Activated naive CD4-positive, alpha-beta T cell treated with anti-CD3 and anti-CD28 coated beads for 36 hours (primary cell): Measurements from ENCODE around the gene LRRC72. TPM values are rescaled to one million over a fixed set of nuclear protein-coding genes. Genes with fewer than 3 reads are reported as not detected.

ENCODE experiments used
- CTCF ChIA-PET: fragments of 350-600 bp; sonication (Branson Sonifier 250); formaldehyde crosslinking; loops from one replicate; lab custom pipeline; 2021; ENCODE audit warnings: antibody characterized with exemption; lab: Charles Lee
- DNase-seq: peaks from one replicate; pipeline ENCODE4 v3.0.0-alpha.2; 2020
- H3K27ac Mint-ChIP-seq: one replicate; pipeline ENCODE4 v1.8.0; 2021; ENCODE audit warnings: mild to moderate bottlenecking, mixed read lengths
- H3K27me3 Mint-ChIP-seq: one replicate; pipeline ENCODE4 v1.8.0; 2021; ENCODE audit warnings: low read depth, mixed read lengths
- H3K36me3 Mint-ChIP-seq: one replicate; pipeline ENCODE4 v1.8.0; 2021; ENCODE audit warnings: low read depth, mixed read lengths
- H3K4me1 Mint-ChIP-seq: one replicate; pipeline ENCODE4 v1.8.0; 2021; ENCODE audit warnings: low read depth, mixed read lengths
- H3K4me3 Mint-ChIP-seq: one replicate; pipeline ENCODE4 v1.8.0; 2021; ENCODE audit warnings: mild to moderate bottlenecking, moderate library complexity, mixed read lengths
- H3K9me3 Mint-ChIP-seq: one replicate; pipeline ENCODE4 v1.8.0; 2021; ENCODE audit warnings: mixed read lengths
- intact Hi-C: fragments of 100-400 bp; cut with micrococcal nuclease; formaldehyde crosslinking; loops from one replicate; pipeline ENCODE4 v1.15.1; 2023
- total RNA-seq, 2 experiments: library from RNA; stranded (reverse); gene quantifications; one replicate each; pipeline ENCODE4 v1.2.3, GENCODE V29; 2021

Gene LRRC72
- not detected for total RNA-seq

DNA sequence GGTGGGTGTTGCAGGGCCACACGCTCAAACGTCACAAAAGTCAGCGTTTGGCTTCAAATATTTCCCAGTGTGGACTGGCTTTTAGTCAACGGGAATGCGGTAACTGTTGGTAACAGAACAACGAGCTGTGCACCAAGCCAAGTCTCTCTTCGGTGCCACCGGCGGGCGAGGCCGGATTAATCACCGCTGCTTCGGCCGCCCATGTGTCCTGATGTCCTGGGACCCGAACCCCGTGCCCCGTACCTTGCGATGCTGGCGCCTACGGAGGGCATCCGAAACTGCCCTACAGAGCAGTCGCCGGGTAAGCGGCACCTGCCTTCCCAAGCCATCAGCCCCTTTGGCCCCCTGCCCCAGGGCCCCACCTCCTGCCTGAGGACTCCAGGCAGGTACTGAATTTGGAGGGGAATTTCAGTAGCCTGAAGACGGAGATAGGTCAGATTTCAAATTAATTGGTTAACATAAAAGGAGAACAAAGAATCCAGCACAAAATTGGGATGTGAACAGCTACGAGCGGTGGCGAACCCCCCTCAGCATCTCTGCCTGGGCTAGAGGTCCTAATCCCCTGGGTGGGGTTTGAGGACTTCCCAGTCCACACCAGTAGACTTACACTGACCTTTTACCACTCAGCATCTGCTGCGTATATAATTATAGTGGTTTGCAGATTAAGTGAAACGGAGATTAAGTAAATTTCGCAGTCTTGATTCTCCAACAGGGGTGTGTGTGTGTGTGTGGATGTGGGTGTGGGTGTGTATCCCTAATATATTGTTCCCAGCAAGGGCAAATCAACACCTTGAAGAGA lies at the start of gene LRRC72:
LRRC72 (plus strand) TSS at position 84 of the 799 bp plus-strand sequence; CDS start at position 212, 128 bp downstream.
- no peaks in the 10 kb centered on the region for H3K9me3 Mint-ChIP-seq
- intact Hi-C loops: no loop called here
- no peaks in the 10 kb centered on the region for H3K27me3 Mint-ChIP-seq
- DNase-seq: no peak
- H3K4me1 Mint-ChIP-seq: peaks cover 4% of the 10 kb centered on the region
- CTCF ChIA-PET: no interaction called here
- no peak within 1 kb of the TSS for H3K27ac Mint-ChIP-seq
- no peaks in the 10 kb centered on the region for H3K36me3 Mint-ChIP-seq
- no peak within 1 kb of the TSS for H3K4me3 Mint-ChIP-seq

DNA sequence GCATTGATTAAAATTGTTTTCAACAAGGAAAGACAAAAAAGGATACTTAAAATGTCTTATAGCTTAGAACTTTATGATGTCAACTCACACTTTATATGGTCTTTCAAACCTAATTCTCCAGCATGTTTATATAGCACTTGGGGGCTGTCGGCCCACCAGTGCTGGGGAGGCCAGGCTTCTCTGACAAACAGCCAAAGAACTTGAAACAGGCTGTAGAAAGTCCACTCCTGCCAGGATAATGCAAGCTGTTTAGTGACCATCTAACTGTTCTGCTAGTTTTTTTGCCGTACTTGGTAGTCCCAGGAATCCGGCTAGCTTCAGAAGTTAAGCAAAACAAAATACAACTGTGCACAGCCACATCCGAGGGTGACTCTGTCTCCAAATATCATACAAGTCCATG lies 47.5 kb upstream of the LRRC72 start:
- no peaks in the 10 kb centered on the region for H3K9me3 Mint-ChIP-seq
- no peak for DNase-seq
- peaks cover 7% of the 10 kb centered on the region for H3K27me3 Mint-ChIP-seq
- no peak overlapping the region for H3K27ac Mint-ChIP-seq
- CTCF ChIA-PET: no interaction called here
- no peak overlapping the region for H3K4me3 Mint-ChIP-seq
- no peaks in the 10 kb centered on the region for H3K4me1 Mint-ChIP-seq
- intact Hi-C loops: no loop called here
- H3K36me3 Mint-ChIP-seq: no peaks in the 10 kb centered on the region

DNA sequence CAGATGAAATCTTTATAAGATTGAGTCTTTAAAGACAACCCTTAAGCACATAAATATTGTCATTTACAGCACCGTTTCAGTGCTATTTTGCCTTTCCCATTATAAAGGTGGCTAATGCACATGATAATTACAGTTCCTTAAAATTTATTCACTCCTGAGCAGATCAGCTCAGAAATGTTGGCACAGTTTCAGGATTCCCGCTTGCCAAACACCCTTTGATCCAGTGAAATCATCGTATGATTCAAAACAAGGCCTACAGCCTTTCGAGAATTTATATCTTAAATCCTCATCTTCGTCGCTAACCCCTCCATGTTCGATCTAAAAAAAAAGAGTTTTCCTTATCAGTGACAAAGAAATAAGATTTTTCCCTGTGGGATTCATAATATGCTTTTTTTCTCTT lies 47.0 kb upstream of the LRRC72 start:
- Mint-ChIP-seq H3K27ac (no peak overlapping the region), H3K9me3 (no peaks in the 10 kb centered on the region), H3K27me3 (peaks cover 6% of the 10 kb centered on the region), H3K4me1 (no peaks in the 10 kb centered on the region), H3K4me3 (no peak overlapping the region), H3K36me3 (no peaks in the 10 kb centered on the region)
- CTCF ChIA-PET: no interaction called here
- intact Hi-C loops: no loop called here
- DNase-seq: no peak

DNA sequence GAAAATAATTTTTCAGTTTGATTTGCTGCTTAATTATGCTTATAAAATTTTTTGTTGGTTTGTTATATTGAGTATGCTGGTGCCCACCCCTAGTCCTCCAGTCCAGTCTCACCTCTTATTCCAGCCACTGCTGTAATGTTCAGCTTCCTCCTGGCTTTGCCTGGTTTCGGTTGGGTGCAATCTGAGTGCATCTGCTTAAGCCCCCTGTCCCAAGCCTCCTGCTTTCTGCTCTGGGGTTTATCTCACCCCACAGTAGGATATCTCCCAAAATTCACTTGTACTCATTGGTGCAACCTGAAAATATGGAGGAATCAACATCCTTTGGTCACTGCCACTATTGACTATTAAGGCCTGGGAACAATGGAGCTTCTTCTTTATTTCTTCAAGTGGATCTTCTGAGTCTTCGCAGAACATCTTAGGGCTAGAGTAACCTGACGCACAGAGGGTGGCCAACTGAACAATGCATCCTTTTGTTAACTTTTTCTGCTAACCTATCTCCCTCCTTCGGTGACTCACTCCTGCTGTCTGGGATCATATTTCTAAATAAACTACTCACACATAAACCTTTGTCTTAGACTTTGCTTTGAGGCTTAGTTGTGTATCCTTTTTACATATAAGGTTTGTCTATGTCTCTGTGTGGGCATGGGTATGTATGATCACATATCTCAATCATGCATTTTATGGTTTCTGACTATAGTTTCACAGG lies 42.0 kb upstream of the LRRC72 start:
- peaks cover 4% of the 10 kb centered on the region for H3K27me3 Mint-ChIP-seq
- no peak for DNase-seq
- no peak overlapping the region for H3K27ac Mint-ChIP-seq
- H3K36me3 Mint-ChIP-seq: no peaks in the 10 kb centered on the region
- H3K4me1 Mint-ChIP-seq: no peaks in the 10 kb centered on the region
- H3K4me3 Mint-ChIP-seq: no peak overlapping the region
- CTCF ChIA-PET: no interaction called here
- intact Hi-C loops: no loop called here
- no peaks in the 10 kb centered on the region for H3K9me3 Mint-ChIP-seq

DNA sequence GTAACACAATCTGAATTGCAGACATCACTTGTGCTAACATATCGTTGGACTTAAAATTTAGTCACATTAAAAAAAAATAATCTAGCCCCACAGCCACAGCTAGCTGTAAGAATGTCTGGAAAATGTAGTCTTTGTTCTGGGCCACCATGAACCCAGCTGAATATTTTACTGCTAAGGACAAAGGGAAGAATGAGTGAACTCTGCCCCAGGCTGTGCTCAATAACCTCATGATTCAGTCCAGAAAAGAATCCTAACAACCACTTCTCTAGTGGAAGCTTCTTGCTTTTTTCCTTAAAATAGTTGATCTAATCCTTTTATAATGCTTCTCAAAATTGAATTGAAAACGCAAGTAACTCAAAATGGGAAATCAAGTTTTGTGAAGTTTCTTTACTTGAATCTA lies 35.5 kb upstream of the LRRC72 start:
- Mint-ChIP-seq H3K9me3 (no peaks in the 10 kb centered on the region), H3K36me3 (no peaks in the 10 kb centered on the region), H3K27me3 (peaks cover 4% of the 10 kb centered on the region), H3K4me1 (no peaks in the 10 kb centered on the region), H3K4me3 (no peak overlapping the region), H3K27ac (no peak overlapping the region)
- intact Hi-C loops: no loop called here
- DNase-seq: no peak
- CTCF ChIA-PET: interaction anchor here (0.6 kb wide), 1 partner anchor 62 kb away, joined by 3 read pairs; no protein-coding TSS in a partner anchor

DNA sequence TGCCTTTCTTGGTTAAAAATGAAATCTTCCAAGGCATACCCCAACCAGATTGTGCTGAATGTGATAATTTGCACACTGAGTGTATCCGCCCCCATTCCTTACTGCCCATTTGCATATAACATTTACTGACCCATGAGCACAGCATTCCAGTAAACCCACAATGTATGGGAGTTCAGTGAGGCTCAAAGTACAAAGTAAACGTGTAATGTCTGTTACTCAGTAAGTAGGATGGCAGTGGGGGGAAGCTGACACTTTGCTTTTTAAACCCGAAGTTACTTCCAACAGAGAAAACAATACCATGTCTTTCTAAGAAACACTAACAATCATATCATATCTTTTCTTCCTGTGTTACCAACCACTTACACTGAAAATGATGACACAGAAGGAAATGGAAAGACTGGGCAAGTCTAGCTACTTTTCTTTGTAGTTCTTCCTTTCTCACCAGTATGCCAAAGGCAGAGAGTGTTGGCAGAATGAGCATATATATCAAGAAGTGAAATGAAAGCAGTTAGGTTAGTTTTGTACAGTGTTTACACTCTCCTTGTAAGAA lies 34.0 kb upstream of the LRRC72 start:
- H3K4me3 Mint-ChIP-seq: no peak overlapping the region
- CTCF ChIA-PET: no interaction called here

DNA sequence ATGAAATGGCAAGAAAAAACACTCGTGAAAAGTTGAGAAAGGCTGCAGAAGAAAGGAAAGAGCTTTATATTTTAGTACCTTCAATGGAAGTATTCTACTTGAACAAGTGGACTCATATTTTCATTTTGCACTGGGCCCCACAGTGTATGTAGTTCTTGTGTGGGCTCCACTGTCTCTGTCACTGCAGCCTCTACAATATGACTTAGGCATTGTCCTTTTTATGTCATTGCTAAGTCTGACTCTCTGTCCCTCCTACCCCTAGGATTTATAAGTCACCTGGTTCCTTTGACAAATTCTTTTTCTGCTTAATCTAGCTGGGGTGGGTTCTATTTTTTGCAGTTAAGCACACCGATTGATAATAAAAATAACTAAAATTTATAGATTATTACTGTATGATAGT lies 33.4 kb upstream of the LRRC72 start:
- intact Hi-C loops: no loop called here

More for the DNA sequence above, 34.0 kb upstream of the LRRC72 start:
- Mint-ChIP-seq H3K27ac (no peak overlapping the region), H3K36me3 (no peaks in the 10 kb centered on the region), H3K9me3 (no peaks in the 10 kb centered on the region), H3K4me1 (no peaks in the 10 kb centered on the region), H3K27me3 (peaks cover 6% of the 10 kb centered on the region)
- DNase-seq: no peak
- intact Hi-C loops: no loop called here

DNA sequence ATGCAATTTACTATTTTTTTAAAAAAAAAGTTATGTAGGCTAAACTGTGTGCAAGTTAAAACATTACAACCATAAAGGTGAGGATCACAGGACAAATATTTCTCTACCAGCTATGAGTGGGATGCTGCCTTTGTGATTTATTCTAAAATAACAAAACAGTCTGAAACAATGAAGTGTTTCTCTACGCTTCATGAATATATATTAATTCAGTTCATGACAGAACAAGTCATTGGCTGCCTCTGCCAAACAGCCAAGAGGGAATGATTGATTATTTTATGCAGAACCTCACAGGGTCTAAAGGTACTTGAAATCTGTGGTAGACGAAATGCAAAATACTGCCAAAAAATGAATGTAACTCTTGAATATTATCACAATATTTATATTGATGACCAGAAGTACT lies 32.1 kb upstream of the LRRC72 start:
- no peak overlapping the region for H3K4me3 Mint-ChIP-seq
- intact Hi-C loops: no loop called here

More for the DNA sequence above, 33.4 kb upstream of the LRRC72 start:
- peaks cover 6% of the 10 kb centered on the region for H3K27me3 Mint-ChIP-seq
- H3K4me1 Mint-ChIP-seq: no peaks in the 10 kb centered on the region
- no peak overlapping the region for H3K4me3 Mint-ChIP-seq
- H3K27ac Mint-ChIP-seq: no peak overlapping the region
- CTCF ChIA-PET: interaction anchor here (0.8 kb wide), 1 partner anchor 71 kb away, joined by 4 read pairs; no protein-coding TSS in a partner anchor
- no peak for DNase-seq
- no peaks in the 10 kb centered on the region for H3K9me3 Mint-ChIP-seq
- H3K36me3 Mint-ChIP-seq: no peaks in the 10 kb centered on the region

DNA sequence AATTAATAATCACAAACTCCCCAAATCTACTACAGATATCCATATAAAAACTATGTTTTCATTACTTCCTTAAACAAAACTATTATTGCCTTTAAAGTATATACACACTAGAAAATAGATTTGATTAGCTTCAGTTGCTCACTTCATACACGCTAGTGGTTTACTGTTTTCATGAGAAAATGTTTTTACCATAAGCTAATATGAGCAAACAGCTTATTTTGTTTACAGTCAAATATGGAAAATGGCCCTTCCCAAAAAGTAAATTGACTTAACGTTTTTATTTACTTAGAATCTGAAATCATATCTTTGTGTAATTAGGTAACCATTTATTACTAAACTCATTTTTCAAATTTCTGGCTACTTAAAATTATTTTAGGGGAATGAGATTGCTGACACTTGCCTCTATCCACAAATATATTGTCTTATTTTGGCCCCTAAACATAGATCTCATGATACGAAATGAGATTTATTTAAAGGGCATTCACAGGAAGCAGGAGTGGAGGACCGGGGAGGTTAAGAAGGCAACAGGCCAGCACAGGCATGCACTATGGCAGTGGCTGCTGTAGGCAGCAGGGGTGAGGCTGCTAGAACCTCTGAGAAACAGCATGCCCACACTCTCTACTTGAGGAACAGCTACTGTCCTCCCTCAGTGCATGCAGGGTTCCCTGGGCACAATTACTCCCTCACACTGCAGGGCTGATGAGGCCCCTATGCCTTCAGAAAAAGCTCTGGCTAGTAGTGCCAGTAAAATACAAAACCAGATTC lies 31.5 kb upstream of the LRRC72 start:
- CTCF ChIA-PET: interaction anchor here (0.6 kb wide), 1 partner anchor 1047 kb away, joined by 3 read pairs; no protein-coding TSS in a partner anchor
- H3K36me3 Mint-ChIP-seq: no peaks in the 10 kb centered on the region
- H3K4me1 Mint-ChIP-seq: no peaks in the 10 kb centered on the region
- H3K27me3 Mint-ChIP-seq: peaks cover 6% of the 10 kb centered on the region
- no peak overlapping the region for H3K4me3 Mint-ChIP-seq
- intact Hi-C loops: no loop called here
- DNase-seq: no peak
- no peak overlapping the region for H3K27ac Mint-ChIP-seq
- no peaks in the 10 kb centered on the region for H3K9me3 Mint-ChIP-seq

More for the DNA sequence above, 32.1 kb upstream of the LRRC72 start:
- Mint-ChIP-seq H3K4me1 (no peaks in the 10 kb centered on the region), H3K9me3 (no peaks in the 10 kb centered on the region), H3K27ac (no peak overlapping the region), H3K27me3 (peaks cover 6% of the 10 kb centered on the region), H3K36me3 (no peaks in the 10 kb centered on the region)
- CTCF ChIA-PET: interaction anchor here (0.6 kb wide), 1 partner anchor 1048 kb away, joined by 3 read pairs; no protein-coding TSS in a partner anchor
- DNase-seq: no peak

DNA sequence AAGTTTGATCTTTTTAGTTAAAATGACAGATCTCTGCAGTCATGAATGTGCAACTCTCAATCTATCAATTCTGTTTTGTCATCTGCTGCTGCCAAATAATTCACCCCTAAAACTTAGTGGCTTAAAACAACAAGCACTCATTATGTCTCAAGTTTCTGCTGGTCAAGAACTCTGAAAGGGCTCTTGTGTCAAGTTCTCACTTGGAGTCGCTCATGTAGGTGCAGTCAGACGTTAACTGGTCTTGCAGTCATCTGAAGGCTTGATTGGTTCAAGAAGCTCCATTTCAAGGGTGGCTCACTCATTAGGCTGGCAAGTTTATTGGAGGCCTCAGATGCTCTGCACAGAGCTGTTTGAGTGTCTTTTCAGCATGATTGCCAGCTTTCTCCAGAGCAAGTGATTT lies 28.5 kb upstream of the LRRC72 start:
- H3K27me3 Mint-ChIP-seq: peaks cover 11% of the 10 kb centered on the region
- H3K9me3 Mint-ChIP-seq: no peaks in the 10 kb centered on the region
- H3K4me3 Mint-ChIP-seq: no peak overlapping the region
- no peaks in the 10 kb centered on the region for H3K36me3 Mint-ChIP-seq
- intact Hi-C loops: no loop called here
- H3K27ac Mint-ChIP-seq: no peak overlapping the region
- no peak for DNase-seq
- CTCF ChIA-PET: no interaction called here
- H3K4me1 Mint-ChIP-seq: no peaks in the 10 kb centered on the region

DNA sequence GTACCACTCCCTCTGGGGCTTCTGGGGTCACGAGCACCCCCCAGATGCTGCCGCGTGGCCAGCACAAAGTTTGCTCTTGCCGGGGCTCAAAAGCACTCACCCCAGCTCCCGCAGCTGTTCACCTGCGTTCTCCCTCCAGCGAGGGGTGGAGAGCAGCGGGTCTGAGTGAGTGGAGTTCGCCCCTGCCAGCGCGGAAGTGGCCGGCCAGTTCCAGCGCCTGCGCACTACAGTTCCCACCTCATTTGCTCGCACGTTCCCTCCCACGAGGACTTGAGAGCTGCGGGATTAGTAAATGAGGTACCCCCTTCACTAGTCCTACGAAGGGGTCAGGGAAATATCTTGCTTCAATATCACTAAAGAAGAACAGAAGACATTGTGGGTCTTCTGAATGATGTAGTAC lies 24.3 kb upstream of the LRRC72 start:
- Mint-ChIP-seq H3K27me3 (peaks cover 5% of the 10 kb centered on the region), H3K4me1 (no peaks in the 10 kb centered on the region), H3K9me3 (no peaks in the 10 kb centered on the region), H3K4me3 (no peak overlapping the region), H3K36me3 (no peaks in the 10 kb centered on the region), H3K27ac (no peak overlapping the region)
- intact Hi-C loops: no loop called here
- CTCF ChIA-PET: no interaction called here
- DNase-seq: no peak

DNA sequence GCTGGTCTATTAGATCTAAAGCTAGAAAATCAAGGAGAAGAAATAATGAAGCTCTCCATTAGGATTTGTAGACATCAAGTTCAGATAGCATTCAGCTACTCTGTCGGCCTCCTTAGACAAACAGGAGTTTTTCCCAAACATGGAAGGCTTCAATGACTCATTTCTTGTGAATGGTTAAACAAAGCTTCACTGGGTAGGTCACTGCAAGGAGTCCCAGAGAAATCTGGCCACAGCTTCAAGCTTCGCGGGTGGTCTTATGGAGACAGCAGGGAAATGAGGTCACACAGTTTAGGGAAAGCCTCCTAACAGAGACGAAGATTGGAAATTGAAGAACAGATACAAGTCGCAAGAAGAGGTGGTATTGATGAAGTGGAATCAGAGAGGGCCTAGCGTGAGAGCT lies 22.6 kb upstream of the LRRC72 start:
- H3K9me3 Mint-ChIP-seq: no peaks in the 10 kb centered on the region
- no peaks in the 10 kb centered on the region for H3K4me1 Mint-ChIP-seq
- intact Hi-C loops: no loop called here
- no peak for DNase-seq
- peaks cover 5% of the 10 kb centered on the region for H3K27me3 Mint-ChIP-seq
- H3K27ac Mint-ChIP-seq: no peak overlapping the region
- CTCF ChIA-PET: no interaction called here
- no peaks in the 10 kb centered on the region for H3K36me3 Mint-ChIP-seq
- H3K4me3 Mint-ChIP-seq: no peak overlapping the region
